Measurements from ENCODE around the gene ABCG4. TPM values are rescaled to one million over a fixed set of nuclear protein-coding genes. Genes with fewer than 3 reads are reported as not detected.

Gene ABCG4
- total and polyA plus RNA-seq, 9 of the 15 experiments (the other 6 are each of a cell fraction or from before 2014, with no cell fraction given): 0.03 to 0.11 (median 0.07) TPM; not detected in 4

- H2AFZ ChIP-seq (ENCODE audit: low read depth, low read length): no peak overlapping the region
- no peaks in the 10 kb centered on the region for H4K20me1 ChIP-seq (replicated peaks; ENCODE audit: control insufficient read depth, insufficient read depth, low read length)
- ChIA-PET CTCF (ENCODE audit: low intra/inter-chr PET ratio) (no interaction called here), POLR2A (interaction anchor here (0.7 to 1.7 kb wide), 5 partner anchors 8 to 82 kb away, joined by 3 to 5 read pairs (median 4); partner anchors contain the start of genes C2CD2L and NLRX1)
- no peak for DNase-seq (ENCODE audit: extremely low read depth in 1 of 4, low spot score in 3 of 4)
- H3K36me3 ChIP-seq (ENCODE audit: control insufficient read depth, insufficient read depth, low read length): no peaks in the 10 kb centered on the region
- intact Hi-C loops (cut with micrococcal nuclease): no loop called here
- H3K27me3 ChIP-seq (ENCODE audit: control insufficient read depth in 2 of 2, insufficient read depth in 2 of 2, low read length in 2 of 2): no peaks in the 10 kb centered on the region; a peak in 1 of 5 replicates
- no peak overlapping the region; a peak in 1 of 4 replicates for H3K9ac ChIP-seq (ENCODE audit: insufficient read depth in 1 of 2, low read depth in 2 of 2, low read length in 2 of 2)
- in situ Hi-C loops (cut with MboI): no loop called here
- peaks cover 7 to 30% of the 10 kb centered on the region in 2 experiments; a peak in 4 of 5 replicates for H3K4me1 ChIP-seq (replicated peaks in 1 of 2; ENCODE audit: control insufficient read depth in 2 of 2, insufficient read depth in 2 of 2, low read length in 2 of 2)
- FAIRE-seq: no peak
- 14% methylated on average over 4 of the region's 4 CpGs for WGBS (ENCODE audit: insufficient coverage, low coverage, missing lambda C conversion rate)
- no peak overlapping the region for H3K27ac ChIP-seq (ENCODE audit: extremely low read depth, low read depth, low read length)
- no peaks in the 10 kb centered on the region for H3K9me1 ChIP-seq (ENCODE audit: control insufficient read depth, insufficient read depth, low read length)
- no peaks in the 10 kb centered on the region for H3K9me3 ChIP-seq (replicated peaks; ENCODE audit: control insufficient read depth, insufficient read depth, low read depth, low read length)
- ATAC-seq: peak; percentile 12; the same call in 2 of the 3 replicates
- no peak overlapping the region for H3K4me2 ChIP-seq (ENCODE audit: insufficient read depth, low read length)
- H3K79me2 ChIP-seq (ENCODE audit: control insufficient read depth, insufficient read depth, low read length): no peaks in the 10 kb centered on the region
- no TSS peak for BruUV-seq (replicated peaks)
- H3K4me3 ChIP-seq: no peak overlapping the region
- TF ChIP-seq, protein P1, sequence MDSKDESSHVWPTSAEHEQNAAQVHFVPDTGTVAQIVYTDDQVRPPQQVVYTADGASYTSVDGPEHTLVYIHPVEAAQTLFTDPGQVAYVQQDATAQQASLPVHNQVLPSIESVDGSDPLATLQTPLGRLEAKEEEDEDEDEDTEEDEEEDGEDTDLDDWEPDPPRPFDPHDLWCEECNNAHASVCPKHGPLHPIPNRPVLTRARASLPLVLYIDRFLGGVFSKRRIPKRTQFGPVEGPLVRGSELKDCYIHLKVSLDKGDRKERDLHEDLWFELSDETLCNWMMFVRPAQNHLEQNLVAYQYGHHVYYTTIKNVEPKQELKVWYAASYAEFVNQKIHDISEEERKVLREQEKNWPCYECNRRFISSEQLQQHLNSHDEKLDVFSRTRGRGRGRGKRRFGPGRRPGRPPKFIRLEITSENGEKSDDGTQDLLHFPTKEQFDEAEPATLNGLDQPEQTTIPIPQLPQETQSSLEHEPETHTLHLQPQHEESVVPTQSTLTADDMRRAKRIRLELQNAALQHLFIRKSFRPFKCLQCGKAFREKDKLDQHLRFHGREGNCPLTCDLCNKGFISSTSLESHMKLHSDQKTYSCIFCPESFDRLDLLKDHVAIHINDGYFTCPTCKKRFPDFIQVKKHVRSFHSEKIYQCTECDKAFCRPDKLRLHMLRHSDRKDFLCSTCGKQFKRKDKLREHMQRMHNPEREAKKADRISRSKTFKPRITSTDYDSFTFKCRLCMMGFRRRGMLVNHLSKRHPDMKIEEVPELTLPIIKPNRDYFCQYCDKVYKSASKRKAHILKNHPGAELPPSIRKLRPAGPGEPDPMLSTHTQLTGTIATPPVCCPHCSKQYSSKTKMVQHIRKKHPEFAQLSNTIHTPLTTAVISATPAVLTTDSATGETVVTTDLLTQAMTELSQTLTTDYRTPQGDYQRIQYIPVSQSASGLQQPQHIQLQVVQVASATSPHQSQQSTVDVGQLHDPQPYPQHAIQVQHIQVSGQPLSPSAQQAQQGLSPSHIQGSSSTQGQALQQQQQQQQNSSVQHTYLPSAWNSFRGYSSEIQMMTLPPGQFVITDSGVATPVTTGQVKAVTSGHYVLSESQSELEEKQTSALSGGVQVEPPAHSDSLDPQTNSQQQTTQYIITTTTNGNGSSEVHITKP (IDR thresholded peaks at IDR 0.05; ENCODE audit: partially characterized antibody): no peak
- no peak for TF ChIP-seq BRCA1 (IDR thresholded peaks at IDR 0.05)
- TF ChIP-seq BRCA1 (CRISPR knock-in tag; IDR thresholded peaks at IDR 0.05): no peak
- TF ChIP-seq ZBTB8A (IDR thresholded peaks at IDR 0.05; ENCODE audit: partially characterized antibody): no peak
- TF ChIP-seq ZBTB34 (CRISPR knock-in tag; IDR thresholded peaks at IDR 0.05): no peak
- TF ChIP-seq SAFB2 (IDR thresholded peaks at IDR 0.05; ENCODE audit: borderline replicate concordance, low read depth, low read length, severe bottlenecking): no peak
- TF ChIP-seq, protein P2, sequence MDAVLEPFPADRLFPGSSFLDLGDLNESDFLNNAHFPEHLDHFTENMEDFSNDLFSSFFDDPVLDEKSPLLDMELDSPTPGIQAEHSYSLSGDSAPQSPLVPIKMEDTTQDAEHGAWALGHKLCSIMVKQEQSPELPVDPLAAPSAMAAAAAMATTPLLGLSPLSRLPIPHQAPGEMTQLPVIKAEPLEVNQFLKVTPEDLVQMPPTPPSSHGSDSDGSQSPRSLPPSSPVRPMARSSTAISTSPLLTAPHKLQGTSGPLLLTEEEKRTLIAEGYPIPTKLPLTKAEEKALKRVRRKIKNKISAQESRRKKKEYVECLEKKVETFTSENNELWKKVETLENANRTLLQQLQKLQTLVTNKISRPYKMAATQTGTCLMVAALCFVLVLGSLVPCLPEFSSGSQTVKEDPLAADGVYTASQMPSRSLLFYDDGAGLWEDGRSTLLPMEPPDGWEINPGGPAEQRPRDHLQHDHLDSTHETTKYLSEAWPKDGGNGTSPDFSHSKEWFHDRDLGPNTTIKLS (IDR thresholded peaks at IDR 0.05; ENCODE audit: borderline replicate concordance, low read depth): no peak
- no peak for TF ChIP-seq DMBX1 (CRISPR knock-in tag; IDR thresholded peaks at IDR 0.05; ENCODE audit: borderline replicate concordance)
- no peak for TF ChIP-seq KAT8 (IDR thresholded peaks at IDR 0.05; ENCODE audit: low read depth)
- TF ChIP-seq CREM (IDR thresholded peaks at IDR 0.05; ENCODE audit: low read depth): no peak
- no peak for TF ChIP-seq SP1 (CRISPR knock-in tag; IDR thresholded peaks at IDR 0.05)
- no peak for TF ChIP-seq TEAD1 (CRISPR knock-in tag; IDR thresholded peaks at IDR 0.05)
- TF ChIP-seq MITF (IDR thresholded peaks at IDR 0.05): no peak
- no peak for TF ChIP-seq SMAD2 (IDR thresholded peaks at IDR 0.05; ENCODE audit: low read depth, low read length)
- no peak for TF ChIP-seq ZNF77 (CRISPR knock-in tag; IDR thresholded peaks at IDR 0.05)
- no peak for TF ChIP-seq TAF15 (IDR thresholded peaks at IDR 0.05; ENCODE audit: low read depth, low read length)
Measured at GRCh38 chr11:119189393-119189792, 40.5 kb downstream of the ABCG4 start.
